HG03469 (cell line): Measurements from ENCODE around the gene RAB8B.
A peak's percentile ranks its signal among the peaks of the same experiment; 100 is the strongest.

ENCODE experiments used
- ATAC-seq: cut with Tn5 transposase; IDR thresholded peaks from one replicate; pipeline ENCODE4 v1.9.1; 2021; ENCODE audit warnings: mild to moderate bottlenecking, moderate library complexity, moderate number of reproducible peaks; ENCODE audit not compliant: unreplicated experiment

The RAB8B gene

GRCh38 chr15:63181648-63182047, 7.8 kb upstream of the RAB8B start:
- no peak for ATAC-seq

DNA sequence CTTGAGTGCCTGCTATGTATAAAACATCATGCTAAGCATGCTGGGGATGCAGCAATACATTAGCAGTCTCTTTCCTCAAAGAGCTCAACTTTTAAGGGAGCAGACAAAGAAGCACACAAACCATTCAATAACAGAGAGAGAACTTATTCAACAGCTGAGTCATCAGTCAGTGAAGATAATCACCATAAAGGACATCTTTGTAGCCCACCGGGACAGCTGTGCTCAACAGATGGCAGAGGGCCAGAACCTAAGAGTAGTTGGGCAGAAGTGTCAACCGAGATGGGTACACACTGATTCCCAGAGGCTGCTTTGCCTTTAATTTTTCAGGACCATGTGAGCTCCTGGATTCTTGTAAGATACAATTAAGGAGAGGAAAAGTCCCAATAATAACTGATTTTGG, 4.2 kb upstream of the RAB8B start:
- ATAC-seq = no peak

GRCh38 chr15:63186065-63186464, 3.3 kb upstream of the RAB8B start:
- no peak for ATAC-seq

GRCh38 chr15:63187589-63188226, 1.7 kb upstream of the RAB8B start:
- no peak for ATAC-seq

- no peak for ATAC-seq
Measured at GRCh38 chr15:63188247-63188925, 1.0 kb upstream of the RAB8B start.

DNA sequence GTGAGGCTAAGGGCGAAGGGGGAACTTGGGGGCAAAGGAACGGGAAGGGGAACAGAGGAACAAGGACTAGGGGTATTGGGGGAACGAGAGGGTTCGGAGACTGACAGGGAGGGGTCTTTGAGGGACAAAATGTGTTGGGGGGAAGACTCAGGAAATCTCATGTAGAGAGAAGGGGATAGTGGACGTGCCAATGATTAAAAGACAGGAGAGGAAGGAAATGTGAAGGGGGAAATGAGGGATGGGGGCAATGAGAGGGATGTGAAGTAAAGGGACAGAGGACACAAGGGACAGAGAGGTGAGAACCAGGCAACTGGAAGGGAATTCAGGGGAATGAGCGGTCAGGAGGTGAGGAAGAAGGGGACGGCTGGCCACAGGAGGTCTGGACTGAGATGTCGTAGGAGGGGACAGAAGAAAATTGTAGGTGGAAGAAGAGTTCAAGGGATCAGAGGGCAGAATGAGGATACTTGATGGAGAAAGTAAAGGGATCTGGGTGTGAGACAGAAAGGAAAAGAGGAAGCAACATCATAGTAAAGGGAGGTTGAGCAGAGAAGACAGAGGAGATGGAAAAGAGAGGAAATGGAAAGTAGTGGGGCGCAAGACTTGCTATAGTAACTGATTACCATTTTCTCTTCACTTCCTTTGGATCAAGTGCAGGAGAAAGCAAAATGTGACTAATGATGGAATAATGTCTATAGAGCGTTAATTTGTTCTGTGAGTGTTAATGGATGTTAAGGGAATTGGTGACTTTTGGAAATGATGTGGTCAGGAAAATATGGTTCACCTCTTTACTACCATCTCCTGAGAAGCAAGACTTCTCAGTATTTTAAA, 749 bp downstream of the RAB8B start:
- no peak for ATAC-seq

DNA sequence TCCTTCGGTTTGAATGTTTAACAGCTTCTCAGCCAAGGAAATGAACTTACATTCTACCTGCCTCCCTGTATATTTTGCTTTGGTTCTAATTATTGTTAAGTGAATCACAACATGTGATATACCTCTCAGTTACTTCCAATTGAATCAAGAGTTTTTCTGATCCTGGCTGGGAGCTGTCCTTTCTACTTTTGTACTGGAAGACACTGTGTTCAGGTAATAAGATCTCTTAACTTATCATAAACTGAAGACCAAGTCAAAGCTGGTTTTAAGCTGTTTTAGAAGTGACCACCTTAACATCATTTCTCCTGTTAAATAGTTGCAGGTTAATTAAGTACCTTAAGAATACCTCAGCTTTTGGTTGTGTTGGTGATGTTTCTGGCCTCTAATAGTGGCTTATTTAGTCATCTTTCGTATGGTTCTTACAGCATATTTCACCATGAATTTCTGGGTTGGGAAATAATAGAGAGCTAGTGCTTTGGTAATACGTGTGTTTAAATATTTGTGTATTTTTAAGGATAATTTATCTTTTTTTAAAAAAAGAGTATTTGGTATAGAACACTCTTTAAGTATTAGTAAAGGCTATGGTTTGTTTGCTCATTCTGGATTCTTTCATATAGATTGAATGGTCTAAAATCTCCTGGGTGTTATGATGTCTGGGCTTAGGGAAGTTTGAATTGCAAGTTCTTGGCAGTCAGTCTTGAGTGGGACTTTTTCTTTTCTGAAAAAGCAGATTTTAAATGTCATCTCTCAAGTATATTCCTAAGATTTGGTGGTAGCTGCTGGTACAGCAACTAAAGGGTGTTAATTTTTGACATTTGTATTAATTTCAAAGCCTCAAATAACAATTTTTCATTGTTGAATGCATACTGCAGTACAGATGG, 1.6 kb downstream of the RAB8B start:
- ATAC-seq = no peak

- ATAC-seq = peak; percentile 34
Measured at GRCh38 chr15:63191895-63192618, 2.7 kb downstream of the RAB8B start.

DNA sequence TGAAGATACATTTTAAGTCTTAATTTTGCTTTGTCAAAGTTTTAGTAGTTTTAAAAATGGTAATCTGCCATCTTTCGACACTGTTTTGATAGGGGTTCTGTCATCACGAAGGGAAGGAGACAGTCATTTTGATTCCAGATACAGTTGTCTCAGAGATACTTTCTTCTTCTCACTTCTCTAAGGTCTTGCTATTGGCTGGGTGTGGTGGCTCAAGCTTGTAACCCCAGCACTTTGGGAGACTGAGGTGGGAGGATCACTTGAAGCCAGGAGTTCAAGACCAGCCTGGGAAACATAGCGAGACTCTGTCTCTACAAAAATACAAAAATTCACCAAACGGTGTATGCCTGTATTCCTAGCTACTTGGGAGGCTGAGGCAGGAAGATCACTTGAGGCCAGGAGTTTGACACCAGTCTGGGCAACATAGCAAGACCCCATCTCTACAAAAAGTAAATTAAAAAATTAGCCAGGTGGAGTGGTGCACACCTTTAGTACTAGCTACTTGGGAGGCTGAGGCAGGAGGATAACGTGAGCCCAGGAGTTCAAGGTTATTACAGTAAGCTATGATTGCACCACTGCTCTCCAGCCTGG, 3.3 kb downstream of the RAB8B start:
- ATAC-seq = no peak

DNA sequence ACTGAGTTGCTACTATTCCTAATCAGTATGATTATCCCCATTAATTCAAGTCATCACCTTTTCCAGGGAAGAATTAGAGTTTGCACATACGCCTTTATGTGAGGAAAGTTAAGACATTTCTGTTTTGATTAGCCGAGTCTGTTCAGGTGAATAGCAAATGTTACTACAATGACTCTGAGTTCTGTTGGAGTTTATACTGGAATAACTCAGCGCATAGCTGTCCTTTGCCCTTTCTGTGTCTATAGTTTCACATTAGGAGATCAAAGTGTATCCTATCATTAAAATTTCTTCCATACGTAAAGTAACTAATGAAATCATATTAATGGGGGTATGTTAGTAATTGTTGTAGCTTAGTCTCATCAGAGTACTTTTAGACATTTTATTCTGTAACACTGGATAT, 4.9 kb downstream of the RAB8B start:
- ATAC-seq = no peak

DNA sequence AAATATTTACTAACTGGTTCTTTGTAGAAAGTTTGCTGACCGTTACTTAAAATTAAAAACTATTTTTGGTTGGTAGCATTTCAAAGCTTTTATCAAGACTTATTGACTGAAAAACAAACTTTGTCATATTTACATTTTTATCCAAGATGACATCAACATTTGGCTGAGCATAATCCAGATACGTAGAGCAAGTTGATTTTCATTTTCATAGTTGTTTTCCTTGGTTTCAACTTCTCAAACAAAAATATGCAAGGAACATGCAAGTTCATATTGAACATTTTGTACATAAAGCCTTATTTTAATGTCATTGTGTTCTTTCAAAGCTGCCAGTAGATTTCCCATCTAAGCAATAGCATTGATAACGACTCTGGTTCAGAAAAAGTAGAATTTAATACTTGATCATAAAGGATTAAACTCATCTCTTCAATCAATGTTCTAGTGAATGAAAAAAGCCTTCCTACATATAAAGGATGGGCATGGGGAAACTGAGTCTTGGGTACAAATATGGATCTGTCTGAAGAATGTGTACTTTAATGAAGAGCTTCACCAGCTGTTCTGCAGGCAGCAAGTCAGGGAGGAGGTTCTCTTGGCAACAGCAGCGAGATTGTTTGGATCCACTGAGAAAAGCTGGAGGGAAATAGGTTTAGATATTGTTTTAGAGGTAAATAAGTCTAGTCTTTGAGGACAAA, 5.6 kb downstream of the RAB8B start:
- no peak for ATAC-seq

DNA sequence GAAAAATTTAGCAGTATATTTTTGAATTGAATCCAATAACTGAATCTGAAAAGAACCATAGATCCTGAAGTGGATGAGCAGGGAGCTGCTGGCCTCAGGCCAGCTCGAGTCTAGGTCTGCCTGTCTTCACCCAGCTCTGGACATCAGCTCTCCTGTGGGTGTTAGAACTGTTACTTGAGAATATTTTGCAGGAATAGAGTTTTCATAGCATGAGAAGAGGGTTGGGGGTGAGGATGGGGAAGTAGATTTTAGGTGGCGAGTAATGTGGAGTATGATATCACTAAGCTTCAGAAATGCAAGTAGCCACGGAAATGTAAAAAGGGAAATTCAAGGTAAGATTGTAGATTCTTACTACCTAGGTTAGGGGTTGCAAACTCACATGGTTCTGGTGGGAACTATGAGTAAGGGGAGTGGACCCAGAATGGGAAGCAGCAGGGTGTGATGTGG, 6.2 kb downstream of the RAB8B start:
- no peak for ATAC-seq

GRCh38 chr15:63196842-63197241, 7.4 kb downstream of the RAB8B start:
- no peak for ATAC-seq

- ATAC-seq = no peak
Measured at GRCh38 chr15:63197626-63198025, 8.2 kb downstream of the RAB8B start.

DNA sequence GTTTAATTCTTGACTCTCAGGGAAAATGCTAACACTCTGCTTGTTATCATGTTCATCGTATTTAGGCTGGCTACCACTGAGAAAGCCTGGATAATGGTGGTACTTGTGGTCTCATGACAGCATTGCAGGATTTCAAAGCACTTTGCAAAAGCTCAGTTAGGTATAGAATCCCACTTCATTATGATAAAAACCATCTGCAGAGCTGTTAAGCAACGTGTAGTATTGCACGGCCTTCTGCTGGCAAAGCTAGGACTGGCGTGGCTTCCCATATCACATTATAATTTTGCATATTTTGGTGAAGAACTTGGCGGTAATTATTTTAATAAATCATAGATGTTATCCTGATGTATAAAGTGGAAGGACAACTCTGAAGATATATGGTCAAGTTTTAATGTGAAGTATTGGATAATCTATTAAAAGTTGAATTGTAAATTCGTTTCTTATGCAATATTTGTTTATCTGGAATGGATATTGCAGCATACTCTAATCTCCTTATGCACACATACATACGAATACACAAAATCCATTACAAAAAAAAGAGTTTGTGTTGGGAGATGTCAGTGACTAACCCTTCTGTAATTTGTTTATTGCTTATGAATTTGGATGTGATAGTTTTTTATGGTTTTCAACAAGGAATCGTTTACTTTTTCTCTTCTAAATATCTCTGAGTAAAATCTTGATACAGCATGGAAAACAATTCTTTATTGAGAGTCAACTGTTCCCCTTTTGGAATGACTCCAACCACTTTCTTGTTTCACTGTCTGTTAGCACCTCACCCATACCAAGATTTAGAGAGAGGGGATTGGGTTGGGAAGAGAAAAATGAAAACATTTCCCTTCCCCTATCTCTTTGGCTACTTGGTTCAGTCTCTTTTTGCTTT, 9.2 kb downstream of the RAB8B start:
- ATAC-seq = no peak

DNA sequence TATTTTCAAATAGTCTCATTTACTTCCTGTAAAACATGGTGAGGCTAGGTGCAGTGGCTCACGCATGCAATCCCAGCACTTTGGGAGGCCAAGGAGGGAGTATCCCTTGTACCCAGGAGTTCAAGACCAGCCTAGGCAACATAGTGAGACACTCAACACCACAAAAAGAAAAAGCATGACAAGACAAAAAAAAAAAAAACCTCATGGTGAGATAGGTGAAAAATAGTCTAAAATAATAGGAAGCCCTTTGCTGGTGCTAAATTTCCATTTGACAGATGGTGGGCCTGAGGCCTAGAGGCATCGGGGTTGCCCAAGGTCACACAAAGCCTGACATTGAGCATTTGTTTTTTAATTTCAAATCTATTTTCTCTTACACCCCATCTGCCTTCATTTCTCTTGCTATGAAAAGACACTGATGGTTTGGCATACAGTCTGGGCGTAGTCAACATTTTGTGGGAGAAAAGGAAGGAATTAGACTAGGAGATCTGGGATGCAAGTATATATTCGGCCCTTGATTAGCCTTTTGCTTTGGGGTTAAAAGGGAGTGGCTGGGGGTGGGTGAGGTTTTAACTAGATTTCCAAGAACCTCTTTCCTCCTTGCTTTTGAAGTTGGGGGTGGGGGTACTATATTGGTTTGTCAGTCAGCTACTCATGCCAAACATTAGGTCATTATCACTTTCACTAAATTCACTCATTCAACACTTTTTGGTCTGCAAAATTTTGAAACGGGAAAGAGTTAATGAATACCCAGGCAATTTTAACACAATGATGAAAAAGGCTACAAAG, 11.3 kb downstream of the RAB8B start:
- ATAC-seq = no peak

DNA sequence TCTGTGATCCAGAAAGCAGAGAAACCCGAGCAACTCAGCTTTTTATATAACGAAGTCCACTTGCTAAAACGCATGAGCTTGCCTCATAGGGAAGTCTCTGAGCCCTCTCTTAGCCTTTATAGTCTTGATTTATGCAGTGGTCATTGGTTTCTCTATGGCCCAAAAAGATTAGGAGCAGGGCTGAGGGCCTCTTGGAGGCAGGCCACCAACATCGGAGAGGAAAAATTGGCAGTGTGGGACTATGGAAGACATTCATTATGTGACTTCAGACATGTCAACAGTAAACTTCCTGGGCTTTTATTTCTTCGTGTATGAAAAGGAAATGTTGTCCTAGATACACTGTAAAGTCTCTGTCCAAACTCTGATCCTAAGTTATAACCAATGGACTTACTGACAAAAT, 13.5 kb downstream of the RAB8B start:
- ATAC-seq = no peak
